PC-3 (cell line): Measurements from ENCODE around the gene KCNJ10.
"Not testable (repeated sequence)": the region's sequence is repeated elsewhere in the genome, so short reads cannot be mapped to it uniquely, and the experiment has no call there.

ENCODE experiments used
- CTCF ChIP-seq: fragments of 300-600 bp; sonication (generic); conservative IDR thresholded peaks from 2 replicates; pipeline ENCODE4 v1.5.1; 2017; ENCODE audit warnings: antibody characterized with exemption, low read depth, mild to moderate bottlenecking, low read length
- EZH2 ChIP-seq: fragments of 300-600 bp; sonication (generic); IDR thresholded peaks from one replicate; pipeline ENCODE4 v1.6.1; 2017; ENCODE audit warnings: antibody characterized with exemption, mild to moderate bottlenecking, low read length; ENCODE audit not compliant: unreplicated experiment
- EZH2phosphoT487 ChIP-seq: fragments of 300-600 bp; sonication (generic); IDR thresholded peaks from 2 replicates; pipeline ENCODE4 v1.6.1; 2018; ENCODE audit warnings: mild to moderate bottlenecking, antibody characterized with exemption, low read length, borderline replicate concordance

GRCh38 chr1:160050182-160050581, 19.8 kb downstream of the KCNJ10 start:
- not testable (repeated sequence) for TF ChIP-seq CTCF, EZH2, EZH2phosphoT487
